Activated naive CD8-positive, alpha-beta T cell treated with anti-CD3 and anti-CD28 coated beads for 36 hours (primary cell): Measurements from ENCODE around the gene ATXN2L. TPM values are rescaled to one million over a fixed set of nuclear protein-coding genes. Genes with fewer than 3 reads are reported as not detected.
"Not testable (repeated sequence)": the region's sequence is repeated elsewhere in the genome, so short reads cannot be mapped to it uniquely, and the experiment has no call there.

Experiments used
- DNase-seq: peaks from one replicate; pipeline ENCODE4 v3.0.0; 2021
- H3K27ac Mint-ChIP-seq: one replicate; pipeline ENCODE4 v1.8.0; 2022; ENCODE audit warnings: mild to moderate bottlenecking, moderate library complexity, mixed read lengths
- H3K27me3 Mint-ChIP-seq: one replicate; pipeline ENCODE4 v1.8.0; 2022; ENCODE audit warnings: mild to moderate bottlenecking, mixed read lengths
- H3K36me3 Mint-ChIP-seq: one replicate; pipeline ENCODE4 v1.8.0; 2021; ENCODE audit warnings: mild to moderate bottlenecking, mixed read lengths
- H3K4me1 Mint-ChIP-seq: one replicate; pipeline ENCODE4 v1.8.0; 2021; ENCODE audit warnings: mixed read lengths
- H3K4me3 Mint-ChIP-seq: one replicate; pipeline ENCODE4 v1.8.0; 2022; ENCODE audit warnings: mild to moderate bottlenecking, moderate library complexity, mixed read lengths
- H3K9me3 Mint-ChIP-seq: one replicate; pipeline ENCODE4 v1.8.0; 2022; ENCODE audit warnings: mixed read lengths
- total RNA-seq, 2 experiments: library from RNA; stranded (reverse); gene quantifications; one replicate each; pipeline ENCODE4 v1.2.3, GENCODE V29; 2021

The ATXN2L gene, protein sequence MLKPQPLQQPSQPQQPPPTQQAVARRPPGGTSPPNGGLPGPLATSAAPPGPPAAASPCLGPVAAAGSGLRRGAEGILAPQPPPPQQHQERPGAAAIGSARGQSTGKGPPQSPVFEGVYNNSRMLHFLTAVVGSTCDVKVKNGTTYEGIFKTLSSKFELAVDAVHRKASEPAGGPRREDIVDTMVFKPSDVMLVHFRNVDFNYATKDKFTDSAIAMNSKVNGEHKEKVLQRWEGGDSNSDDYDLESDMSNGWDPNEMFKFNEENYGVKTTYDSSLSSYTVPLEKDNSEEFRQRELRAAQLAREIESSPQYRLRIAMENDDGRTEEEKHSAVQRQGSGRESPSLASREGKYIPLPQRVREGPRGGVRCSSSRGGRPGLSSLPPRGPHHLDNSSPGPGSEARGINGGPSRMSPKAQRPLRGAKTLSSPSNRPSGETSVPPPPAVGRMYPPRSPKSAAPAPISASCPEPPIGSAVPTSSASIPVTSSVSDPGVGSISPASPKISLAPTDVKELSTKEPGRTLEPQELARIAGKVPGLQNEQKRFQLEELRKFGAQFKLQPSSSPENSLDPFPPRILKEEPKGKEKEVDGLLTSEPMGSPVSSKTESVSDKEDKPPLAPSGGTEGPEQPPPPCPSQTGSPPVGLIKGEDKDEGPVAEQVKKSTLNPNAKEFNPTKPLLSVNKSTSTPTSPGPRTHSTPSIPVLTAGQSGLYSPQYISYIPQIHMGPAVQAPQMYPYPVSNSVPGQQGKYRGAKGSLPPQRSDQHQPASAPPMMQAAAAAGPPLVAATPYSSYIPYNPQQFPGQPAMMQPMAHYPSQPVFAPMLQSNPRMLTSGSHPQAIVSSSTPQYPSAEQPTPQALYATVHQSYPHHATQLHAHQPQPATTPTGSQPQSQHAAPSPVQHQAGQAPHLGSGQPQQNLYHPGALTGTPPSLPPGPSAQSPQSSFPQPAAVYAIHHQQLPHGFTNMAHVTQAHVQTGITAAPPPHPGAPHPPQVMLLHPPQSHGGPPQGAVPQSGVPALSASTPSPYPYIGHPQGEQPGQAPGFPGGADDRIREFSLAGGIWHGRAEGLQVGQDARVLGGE
- 100 to 1,000 TPM; 296 to 308 TPM for total RNA-seq

DNA sequence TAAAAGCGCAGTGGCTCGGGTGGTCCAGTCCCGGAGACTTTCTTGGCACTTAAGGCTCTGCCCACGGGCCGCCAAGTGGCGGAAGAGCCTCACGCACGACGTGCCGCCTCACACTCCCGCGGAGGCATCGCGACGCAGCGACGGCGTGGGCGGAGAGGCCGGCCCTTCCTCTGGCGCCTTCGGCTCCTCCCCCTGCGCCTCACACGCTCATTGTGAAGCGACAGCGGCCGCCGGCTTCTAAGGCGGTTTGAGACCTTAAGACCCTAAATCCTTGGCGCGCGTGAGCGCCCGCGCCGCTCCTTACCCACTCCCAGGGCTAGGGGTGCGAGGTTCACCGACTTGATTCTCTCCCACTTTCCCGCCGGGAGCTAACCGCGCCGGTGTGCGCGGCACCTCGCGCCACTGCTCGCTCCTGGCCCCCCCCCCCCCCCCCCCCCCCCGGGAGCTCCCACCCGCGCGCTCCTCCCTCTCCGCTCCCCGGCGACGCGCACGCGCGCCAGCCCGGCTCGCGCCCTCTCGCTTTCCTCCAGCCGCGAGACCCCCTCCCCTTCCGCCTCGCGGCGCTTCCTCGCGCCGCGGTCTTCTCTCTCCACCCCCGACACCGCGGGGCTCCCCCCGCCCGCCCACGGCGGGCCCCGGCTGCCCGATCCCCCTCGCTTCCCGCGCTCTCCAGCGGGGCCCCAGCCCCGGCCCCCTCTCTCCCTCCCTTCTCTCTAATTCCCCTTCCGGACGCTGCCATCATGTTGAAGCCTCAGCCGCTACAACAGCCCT lies at the start of gene ATXN2L:
ATXN2L (plus strand) TSS at position 480 of the 771 bp plus-strand sequence; CDS start at position 741, 261 bp downstream.
- peaks cover 5% of the 10 kb centered on the region for H3K27me3 Mint-ChIP-seq
- no peaks in the 10 kb centered on the region for H3K9me3 Mint-ChIP-seq
- DNase-seq: peak; percentile 97
- peaks cover 48% of the 10 kb centered on the region for H3K4me1 Mint-ChIP-seq
- H3K36me3 Mint-ChIP-seq: peaks cover 59% of the 10 kb centered on the region
- H3K27ac Mint-ChIP-seq: peak within 1 kb of the TSS; percentile 100
- H3K4me3 Mint-ChIP-seq: peak within 1 kb of the TSS; percentile 98

DNA sequence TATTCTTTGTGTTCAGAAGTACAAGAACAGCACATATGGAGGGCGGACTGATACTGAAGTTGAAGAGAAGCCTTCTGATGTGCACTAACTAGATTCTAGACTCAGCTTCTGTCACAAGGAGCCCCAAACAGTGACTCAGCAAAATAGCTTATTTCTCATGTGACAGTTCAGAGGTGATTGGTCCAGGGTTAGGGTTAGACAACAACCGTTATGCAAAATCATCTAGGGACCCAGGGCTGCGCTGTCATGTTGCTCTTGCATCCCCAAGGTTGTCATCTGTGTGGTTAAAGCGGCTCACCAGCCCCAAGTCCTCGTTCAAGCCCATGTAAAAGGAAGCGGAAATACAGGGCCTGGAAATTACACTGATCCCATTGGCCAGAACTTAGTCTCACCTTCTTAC lies 41.1 kb upstream of the ATXN2L start:
- H3K27ac Mint-ChIP-seq, H3K4me1 Mint-ChIP-seq, H3K36me3 Mint-ChIP-seq, DNase-seq, H3K9me3 Mint-ChIP-seq, H3K27me3 Mint-ChIP-seq, H3K4me3 Mint-ChIP-seq: not testable (repeated sequence)

DNA sequence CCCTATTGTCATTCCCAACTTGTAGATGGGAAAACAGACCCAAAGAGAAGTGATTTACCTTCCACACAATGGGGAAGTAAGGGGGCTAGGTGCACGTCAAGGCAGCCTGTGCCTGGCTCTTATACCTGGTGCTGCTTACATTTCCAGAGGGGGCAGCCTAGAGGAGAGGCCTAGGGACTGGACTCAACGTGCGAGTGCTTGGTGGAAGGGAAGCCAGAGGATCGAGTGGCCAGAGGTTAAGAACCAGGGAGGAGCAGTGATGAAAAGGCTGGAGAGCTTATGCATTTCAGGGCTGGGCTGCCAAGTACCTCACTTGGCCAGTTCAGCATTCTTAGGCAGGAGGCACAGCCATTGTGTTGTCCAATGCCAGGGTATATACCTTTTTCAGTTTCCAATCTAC lies 40.4 kb upstream of the ATXN2L start:
- not testable (repeated sequence) for H3K4me3 Mint-ChIP-seq, H3K4me1 Mint-ChIP-seq, H3K9me3 Mint-ChIP-seq

DNA sequence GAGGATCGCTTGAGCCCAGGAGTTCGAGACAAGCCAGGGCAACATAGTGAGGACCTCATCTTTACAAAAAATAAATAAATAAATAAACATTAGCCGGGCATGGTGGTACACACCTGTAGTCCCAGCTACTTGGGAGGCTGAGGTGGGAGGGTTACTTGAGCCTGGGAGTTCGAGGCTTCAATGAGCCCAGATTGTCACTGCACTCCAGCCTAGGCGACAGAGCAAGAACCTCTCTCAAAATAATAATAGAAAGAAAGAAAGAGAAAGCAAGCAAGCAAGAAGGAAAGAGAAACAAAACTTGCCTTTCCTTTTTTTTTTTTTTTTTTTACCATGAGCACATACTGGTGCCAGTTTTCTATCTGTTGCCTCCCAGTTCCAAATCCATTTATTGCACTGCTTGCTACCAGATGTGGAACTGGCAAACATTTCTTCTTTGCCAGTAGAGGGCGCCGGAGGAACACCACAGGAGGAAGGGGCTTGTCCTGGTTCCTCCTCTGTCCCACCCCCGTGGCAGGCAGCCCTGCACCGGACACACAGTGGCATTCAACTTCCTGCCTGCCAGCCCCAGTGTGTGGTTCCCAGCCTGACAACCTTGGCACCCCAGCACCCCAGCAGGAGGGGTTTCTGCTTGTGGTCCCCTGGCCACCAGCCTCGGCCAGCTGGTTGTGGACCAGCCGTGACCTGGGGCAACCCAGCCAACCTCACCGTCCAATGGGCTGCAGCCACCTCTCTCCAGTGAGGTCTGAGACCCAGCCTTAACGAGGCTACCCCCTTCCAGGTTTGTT lies 20.4 kb upstream of the ATXN2L start:
- H3K27me3 Mint-ChIP-seq, H3K27ac Mint-ChIP-seq: not testable (repeated sequence)

More for the DNA sequence above, 40.4 kb upstream of the ATXN2L start:
- not testable (repeated sequence) for H3K36me3 Mint-ChIP-seq, H3K27ac Mint-ChIP-seq, H3K27me3 Mint-ChIP-seq, DNase-seq

DNA sequence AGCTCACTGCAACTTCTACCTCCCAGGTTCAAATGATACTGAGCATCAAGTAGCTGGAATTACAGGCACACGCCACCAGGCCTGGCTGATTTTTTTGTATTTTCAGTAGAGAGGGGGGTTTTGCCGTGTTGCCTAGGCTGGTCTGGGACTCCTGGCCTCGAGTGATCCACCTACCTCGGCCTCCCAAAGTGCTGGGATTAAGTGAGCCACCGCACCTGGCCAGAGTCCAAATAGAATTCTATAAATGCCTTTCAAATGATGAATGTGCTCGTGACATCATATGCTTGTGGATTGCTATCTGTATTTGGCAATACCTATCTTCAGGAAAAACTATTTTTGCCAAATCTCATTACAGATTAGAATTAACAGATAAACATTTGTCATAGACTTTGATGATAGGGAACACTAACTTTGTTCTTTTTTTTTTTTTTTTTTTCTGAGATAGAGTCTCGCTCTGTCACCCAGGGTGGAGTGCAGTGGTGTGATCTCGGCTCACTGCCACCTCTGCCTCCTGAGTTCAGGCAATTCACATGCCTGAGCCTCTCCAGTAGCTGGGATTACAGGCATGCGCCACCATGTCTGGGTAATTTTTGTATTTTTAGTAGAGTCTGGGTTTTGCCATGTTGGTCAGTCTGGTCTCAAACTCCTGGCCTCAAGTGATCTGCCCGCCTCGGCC lies 15.2 kb upstream of the ATXN2L start:
- H3K27me3 Mint-ChIP-seq, H3K9me3 Mint-ChIP-seq, DNase-seq, H3K27ac Mint-ChIP-seq, H3K4me1 Mint-ChIP-seq, H3K4me3 Mint-ChIP-seq, H3K36me3 Mint-ChIP-seq: not testable (repeated sequence)

More for the DNA sequence above, 20.4 kb upstream of the ATXN2L start:
- H3K4me3 Mint-ChIP-seq: peak overlapping the region; percentile 53
- H3K9me3 Mint-ChIP-seq, H3K4me1 Mint-ChIP-seq, H3K36me3 Mint-ChIP-seq: not testable (repeated sequence)
- DNase-seq: peak; percentile 49

DNA sequence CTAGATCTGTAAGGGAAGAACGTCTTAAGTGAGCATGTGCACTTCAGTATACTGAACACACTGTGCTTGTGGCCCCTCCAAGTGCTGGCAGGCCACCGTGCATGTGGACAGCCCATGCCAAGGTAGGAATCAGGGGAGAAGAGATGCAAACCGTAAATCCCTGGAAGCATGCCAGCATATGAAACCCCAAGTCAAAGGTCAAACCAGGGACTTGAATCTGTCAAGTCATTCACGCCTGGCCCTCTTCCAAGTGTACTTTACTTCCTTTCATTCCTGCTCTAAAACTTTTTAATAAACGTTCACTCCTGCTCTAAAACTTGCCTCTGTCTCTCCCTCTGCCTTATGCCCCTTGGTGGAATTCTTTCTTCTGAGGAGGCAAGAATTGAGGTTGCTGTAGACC lies 2.8 kb upstream of the ATXN2L start:
- no peak for DNase-seq
- peaks cover 29% of the 10 kb centered on the region for H3K4me1 Mint-ChIP-seq
- peaks cover 2% of the 10 kb centered on the region for H3K9me3 Mint-ChIP-seq
- H3K4me3 Mint-ChIP-seq: no peak overlapping the region
- H3K36me3 Mint-ChIP-seq: peaks cover 37% of the 10 kb centered on the region
- H3K27ac Mint-ChIP-seq: peak overlapping the region; percentile 47
- peaks cover 5% of the 10 kb centered on the region for H3K27me3 Mint-ChIP-seq

DNA sequence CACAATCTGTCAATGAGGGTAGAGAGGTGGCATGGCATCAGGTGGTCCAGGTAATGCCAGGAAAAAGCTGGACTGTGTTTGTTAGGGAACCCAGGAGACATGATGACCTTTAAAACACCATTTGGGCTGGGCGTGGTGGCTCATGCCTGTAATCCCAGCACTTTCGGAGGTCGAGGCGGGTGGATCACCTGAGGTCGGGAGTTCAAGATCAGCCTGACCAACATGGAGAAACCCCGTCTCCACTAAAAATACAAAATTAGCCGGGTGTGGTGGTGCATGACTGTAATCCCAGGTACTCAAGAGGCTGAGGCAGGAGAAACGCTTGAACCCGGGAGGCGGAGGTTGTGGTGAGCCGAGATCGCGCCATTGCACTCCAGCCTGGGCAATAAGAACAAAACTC lies 2.3 kb upstream of the ATXN2L start:
- DNase-seq, H3K27me3 Mint-ChIP-seq, H3K9me3 Mint-ChIP-seq, H3K4me3 Mint-ChIP-seq: not testable (repeated sequence)
- peaks cover 43% of the 10 kb centered on the region for H3K36me3 Mint-ChIP-seq
- H3K4me1 Mint-ChIP-seq: peaks cover 35% of the 10 kb centered on the region
- peak overlapping the region; percentile 47 for H3K27ac Mint-ChIP-seq

DNA sequence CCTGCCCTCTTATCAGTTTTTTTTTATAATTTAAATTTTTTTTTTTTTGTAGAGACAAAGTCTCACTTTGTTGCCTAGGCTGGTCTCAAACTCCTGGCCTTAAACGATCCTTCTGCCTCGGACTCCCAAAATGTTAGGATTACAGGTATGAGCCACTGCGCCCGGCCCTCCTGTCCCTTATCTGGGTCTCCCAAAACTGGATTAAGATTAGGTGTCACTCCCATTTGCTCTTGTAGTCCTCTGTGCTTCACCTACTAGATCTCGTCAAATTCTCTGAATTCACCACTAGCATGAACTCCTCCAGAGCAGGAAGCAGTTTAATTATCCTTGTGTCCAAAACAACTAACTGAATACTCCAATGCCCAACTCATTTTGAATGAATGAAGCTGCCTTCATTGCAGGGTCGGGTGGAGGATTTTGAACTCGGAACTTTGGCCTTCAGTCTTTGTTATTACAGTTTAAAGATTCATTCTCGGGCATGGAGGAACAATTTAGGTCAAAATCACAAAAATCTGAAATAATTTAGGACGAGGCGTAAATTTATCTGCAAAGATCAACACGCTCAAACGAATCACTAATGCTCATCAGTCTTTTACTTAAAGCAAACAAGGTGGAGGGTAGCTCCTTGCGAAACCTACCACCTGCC lies 802 bp upstream of the ATXN2L start:
- H3K36me3 Mint-ChIP-seq: peaks cover 54% of the 10 kb centered on the region
- H3K4me3 Mint-ChIP-seq: peak overlapping the region; percentile 93
- no peaks in the 10 kb centered on the region for H3K9me3 Mint-ChIP-seq
- peaks cover 48% of the 10 kb centered on the region for H3K4me1 Mint-ChIP-seq
- H3K27me3 Mint-ChIP-seq: peaks cover 5% of the 10 kb centered on the region
- DNase-seq: no peak
- peak overlapping the region; percentile 93 for H3K27ac Mint-ChIP-seq

DNA sequence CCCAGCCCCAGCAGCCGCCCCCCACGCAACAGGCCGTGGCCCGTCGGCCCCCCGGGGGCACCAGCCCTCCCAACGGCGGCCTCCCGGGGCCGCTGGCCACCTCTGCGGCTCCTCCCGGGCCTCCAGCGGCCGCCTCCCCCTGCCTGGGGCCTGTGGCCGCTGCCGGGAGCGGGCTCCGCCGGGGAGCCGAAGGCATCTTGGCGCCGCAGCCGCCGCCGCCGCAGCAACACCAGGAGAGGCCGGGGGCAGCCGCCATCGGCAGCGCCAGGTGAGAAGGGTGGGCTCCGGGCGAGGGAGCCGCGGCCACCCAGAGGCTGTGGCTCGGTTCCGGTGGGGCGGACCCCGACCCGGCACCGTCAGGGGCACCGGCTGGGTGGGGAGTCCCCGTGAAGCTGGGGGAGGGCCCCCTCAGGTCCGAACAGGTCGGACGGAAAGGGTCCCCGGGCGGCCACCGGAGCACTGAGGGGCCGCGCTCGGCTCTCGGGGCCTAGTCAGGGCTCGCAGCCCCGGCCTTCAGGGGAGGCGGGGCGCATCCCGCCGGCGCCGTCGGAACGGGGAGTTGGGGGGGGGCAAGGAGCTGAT lies 583 bp downstream of the ATXN2L start:
- peak overlapping the region; percentile 98 for H3K4me3 Mint-ChIP-seq
- no peak for DNase-seq
- H3K27me3 Mint-ChIP-seq: peaks cover 5% of the 10 kb centered on the region
- H3K4me1 Mint-ChIP-seq: peaks cover 53% of the 10 kb centered on the region
- no peaks in the 10 kb centered on the region for H3K9me3 Mint-ChIP-seq
- H3K27ac Mint-ChIP-seq: peak overlapping the region; percentile 100
- peaks cover 64% of the 10 kb centered on the region for H3K36me3 Mint-ChIP-seq

DNA sequence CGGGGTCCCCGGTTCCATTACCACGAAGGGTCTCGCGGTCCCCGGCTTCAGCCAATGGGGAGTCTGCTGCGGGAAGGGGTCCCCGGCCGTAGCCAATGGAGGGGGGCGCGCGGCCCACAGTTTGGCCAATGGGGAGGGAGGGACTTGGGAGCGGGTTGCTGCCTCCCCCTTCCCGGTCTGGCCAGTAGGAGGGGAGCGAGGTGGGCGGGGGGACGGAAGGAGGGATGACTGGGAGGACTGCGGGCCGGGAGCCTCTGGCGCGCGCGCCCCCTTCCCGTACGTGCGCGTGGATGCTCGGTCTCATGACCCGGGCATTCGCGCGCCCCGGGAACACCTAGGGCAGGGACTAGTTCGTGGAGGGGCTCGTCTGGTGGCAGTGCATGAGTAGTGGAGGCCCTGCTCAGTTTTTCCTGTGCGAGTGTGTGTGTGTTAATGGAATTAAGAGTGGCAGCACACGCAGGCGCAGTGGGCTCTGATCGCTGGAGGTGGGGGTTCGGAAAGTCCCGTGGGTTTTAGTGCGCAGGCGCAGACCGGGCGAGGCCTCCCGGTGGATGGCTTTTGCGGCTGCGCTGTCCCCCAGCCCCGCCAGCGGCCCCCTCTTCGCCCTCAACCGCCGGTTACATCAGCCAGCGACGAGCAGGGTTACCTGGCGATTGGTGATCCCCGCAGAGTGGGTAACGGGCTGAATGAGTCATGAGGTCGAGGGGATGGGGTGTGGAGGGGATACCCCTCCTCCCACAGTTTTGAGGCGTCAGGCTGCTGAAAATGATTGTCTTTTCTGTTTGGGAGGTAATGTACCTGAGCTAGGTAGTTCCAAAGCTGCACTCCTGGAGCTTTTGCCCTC lies 1.3 kb downstream of the ATXN2L start:
- DNase-seq: peak; percentile 97
- Mint-ChIP-seq H3K9me3 (no peaks in the 10 kb centered on the region), H3K36me3 (peaks cover 65% of the 10 kb centered on the region), H3K4me1 (peaks cover 51% of the 10 kb centered on the region), H3K27me3 (peaks cover 5% of the 10 kb centered on the region), H3K27ac (peak overlapping the region; percentile 100), H3K4me3 (peak overlapping the region; percentile 98)

DNA sequence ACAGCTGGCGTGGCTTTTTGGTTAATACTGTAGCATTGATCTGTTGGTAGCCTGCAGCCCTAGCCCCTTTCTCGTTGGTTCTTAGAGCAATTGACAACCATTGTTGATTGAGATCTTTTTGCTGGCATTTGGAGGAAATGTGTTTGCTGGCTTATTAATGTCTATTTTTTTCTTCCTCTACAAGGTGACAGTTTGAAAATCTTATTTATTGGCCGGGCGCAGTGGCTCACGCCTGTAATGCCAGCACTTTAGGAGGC lies 1.8 kb downstream of the ATXN2L start:
- Mint-ChIP-seq H3K4me1 (peaks cover 55% of the 10 kb centered on the region), H3K27me3 (peaks cover 5% of the 10 kb centered on the region), H3K27ac (peak overlapping the region; percentile 100), H3K4me3 (peak overlapping the region; percentile 98), H3K36me3 (peaks cover 70% of the 10 kb centered on the region), H3K9me3 (no peaks in the 10 kb centered on the region)
- no peak for DNase-seq

DNA sequence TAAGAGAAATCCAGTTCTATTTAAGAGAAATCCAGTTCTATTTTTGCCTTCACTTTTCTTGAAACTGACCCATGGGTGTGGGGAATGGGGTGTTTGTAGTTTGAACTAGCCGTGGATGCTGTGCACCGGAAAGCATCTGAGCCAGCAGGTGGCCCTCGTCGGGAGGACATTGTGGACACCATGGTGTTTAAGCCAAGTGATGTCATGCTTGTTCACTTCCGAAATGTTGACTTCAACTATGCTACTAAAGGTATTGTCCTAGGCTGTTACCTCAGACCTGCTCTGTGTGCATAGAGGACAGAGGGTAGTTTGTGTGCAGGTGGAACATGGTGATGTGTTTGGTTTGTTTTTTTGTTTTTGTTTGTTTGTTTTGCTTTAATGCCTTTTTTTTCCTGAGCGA lies 3.3 kb downstream of the ATXN2L start:
- Mint-ChIP-seq H3K36me3 (peaks cover 68% of the 10 kb centered on the region), H3K27me3 (peaks cover 5% of the 10 kb centered on the region), H3K4me1 (peaks cover 50% of the 10 kb centered on the region), H3K9me3 (no peaks in the 10 kb centered on the region), H3K27ac (peak overlapping the region; percentile 100), H3K4me3 (peak overlapping the region; percentile 52)
- DNase-seq: no peak
